NCI-H2227 (cell line): ENCODE measurements around the gene CNTRL.
"Not testable (repeated sequence)": the region's sequence is repeated elsewhere in the genome, so short reads cannot be mapped to it uniquely, and the experiment has no call there.

ENCODE experiments used
- DNase-seq: peaks from one replicate; lab custom pipeline; 2025; ENCODE audit not compliant: unreplicated experiment; lab: John Stamatoyannopoulos, UW

CNTRL gene

GRCh38 chr9:121071756-121072421, 2.9 kb upstream of the CNTRL start:
- DNase-seq, result no peak

GRCh38 chr9:121073038-121073437, 1.7 kb upstream of the CNTRL start:
- DNase-seq, result no peak

- DNase-seq, result no peak
Observed at GRCh38 chr9:121075251-121076036, 689 bp downstream of the CNTRL start.

- DNase-seq, result no peak
Observed at GRCh38 chr9:121082075-121082474, 7.3 kb downstream of the CNTRL start.

GRCh38 chr9:121085661-121086060, 10.9 kb downstream of the CNTRL start:
- no peak for DNase-seq

GRCh38 chr9:121088576-121088975, 13.8 kb downstream of the CNTRL start:
- no peak for DNase-seq

GRCh38 chr9:121090743-121091142, 16.0 kb downstream of the CNTRL start:
- DNase-seq, result not testable (repeated sequence)

GRCh38 chr9:121095057-121095456, 20.3 kb downstream of the CNTRL start:
- no peak for DNase-seq

- DNase-seq, result no peak
Observed at GRCh38 chr9:121098567-121099198, 23.9 kb downstream of the CNTRL start.

- DNase-seq, result not testable (repeated sequence)
Observed at GRCh38 chr9:121104054-121104453, 29.3 kb downstream of the CNTRL start.

- no peak for DNase-seq
Observed at GRCh38 chr9:121105531-121105930, 30.8 kb downstream of the CNTRL start.

- DNase-seq, result no peak
Observed at GRCh38 chr9:121107029-121107428, 32.3 kb downstream of the CNTRL start.

GRCh38 chr9:121107881-121108280, 33.1 kb downstream of the CNTRL start:
- no peak for DNase-seq

GRCh38 chr9:121115466-121115865, 40.7 kb downstream of the CNTRL start:
- no peak for DNase-seq

GRCh38 chr9:121118266-121118665, 43.5 kb downstream of the CNTRL start:
- no peak for DNase-seq

- DNase-seq, result no peak
Observed at GRCh38 chr9:121120386-121120785, 45.6 kb downstream of the CNTRL start.

- DNase-seq, result peak; percentile 90
Observed at GRCh38 chr9:121121582-121122087, 46.9 kb downstream of the CNTRL start.

- DNase-seq, result no peak
Observed at GRCh38 chr9:121122246-121123032, 47.7 kb downstream of the CNTRL start.

GRCh38 chr9:121123816-121124535, 49.2 kb downstream of the CNTRL start:
- no peak for DNase-seq

- DNase-seq, result no peak
Observed at GRCh38 chr9:121125590-121125989, 50.8 kb downstream of the CNTRL start.
